ENCODE data around the gene FYTTD1. TPM values are rescaled to one million over a fixed set of nuclear protein-coding genes. Genes with fewer than 3 reads are reported as not detected.

Gene FYTTD1
- polyA plus RNA-seq, 1 donor from 2014 or later = 87.0 TPM

DNA sequence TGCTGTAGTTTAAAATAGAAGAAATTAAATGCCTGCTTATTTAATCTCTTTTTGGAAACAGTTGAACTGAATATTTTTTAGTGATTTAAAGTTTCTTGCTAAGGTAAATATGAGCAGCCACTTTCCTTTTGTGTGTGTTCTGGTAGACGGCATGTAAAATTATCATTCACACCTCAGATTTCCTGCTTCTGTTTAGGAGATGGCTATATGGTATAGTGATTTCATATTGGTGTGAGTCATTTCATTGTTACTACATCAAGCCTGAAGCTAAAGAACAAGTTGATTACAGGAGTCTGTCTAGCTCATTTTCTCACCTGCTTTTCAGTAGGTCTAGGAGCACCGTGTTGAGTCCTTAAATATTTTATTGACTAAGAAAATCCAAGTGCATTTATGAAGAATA lies 43.6 kb downstream of the FYTTD1 start:
- H3K9me2 ChIP-seq (ENCODE audit: insufficient read depth, low read length) = no peaks in the 10 kb centered on the region
- no peak for TF ChIP-seq RAD21 (conservative IDR thresholded peaks at IDR 0.05)
- TF ChIP-seq SMC3 (conservative IDR thresholded peaks at IDR 0.05; ENCODE audit: poor library complexity) = no peak
- TF ChIP-seq EP300 (conservative IDR thresholded peaks at IDR 0.05; ENCODE audit: poor library complexity, severe bottlenecking) = no peak
- TF ChIP-seq EZH2 (IDR thresholded peaks at IDR 0.05; ENCODE audit: borderline replicate concordance, insufficient read depth, low read length, poor library complexity, severe bottlenecking) = no peak
- TF ChIP-seq POLR2AphosphoS5 (IDR thresholded peaks at IDR 0.05) = no peak
- no peak for TF ChIP-seq TAF1 (IDR thresholded peaks at IDR 0.05; ENCODE audit: low read depth)
- no peak for TF ChIP-seq MXI1 (conservative IDR thresholded peaks at IDR 0.05; ENCODE audit: poor library complexity, severe bottlenecking)
- H3K9me3 ChIP-seq (ENCODE audit: low read length) = no peaks in the 10 kb centered on the region
- H3K36me3 ChIP-seq (ENCODE audit: insufficient read depth, low read length) = no peaks in the 10 kb centered on the region
- H3K4me2 ChIP-seq (ENCODE audit: low read length) = no peak overlapping the region
- no peak overlapping the region for H2AFZ ChIP-seq (ENCODE audit: low read depth, low read length)
- H3K27me3 ChIP-seq (ENCODE audit: insufficient read depth, low read depth, low read length) = no peaks in the 10 kb centered on the region
- peaks cover 60% of the 10 kb centered on the region for H3K79me2 ChIP-seq (replicated peaks; ENCODE audit: insufficient read depth, low read length)
- H3K27ac ChIP-seq (ENCODE audit: low read length) = no peak overlapping the region
- H4K20me1 ChIP-seq (ENCODE audit: insufficient read depth) = no peaks in the 10 kb centered on the region
- H3F3A ChIP-seq (ENCODE audit: insufficient read depth, low read length, poor library complexity, severe bottlenecking) = no peaks in the 10 kb centered on the region
- peak overlapping the region; percentile 42 for H3K4me3 ChIP-seq (ENCODE audit: low read length)
- no peak overlapping the region for H3K9ac ChIP-seq (ENCODE audit: low read length)

DNA sequence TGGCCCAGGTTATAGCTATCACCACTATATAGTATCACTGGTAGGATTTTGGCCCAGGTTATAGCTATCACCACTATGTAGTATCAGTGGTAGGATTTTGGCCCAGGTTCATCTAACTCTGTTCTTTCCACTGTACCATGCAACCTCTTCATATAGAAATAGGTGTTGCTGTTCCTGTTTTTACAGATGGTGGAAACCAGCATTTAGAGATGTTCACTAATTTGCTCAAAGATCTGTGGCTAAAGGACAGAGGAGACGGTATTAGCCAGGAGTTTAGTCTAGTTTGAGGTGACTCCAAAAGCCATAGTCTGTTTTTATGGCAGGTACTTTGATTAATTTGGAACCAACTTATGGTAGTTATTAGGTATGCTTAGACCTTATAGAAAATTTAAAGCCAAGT lies 44.4 kb downstream of the FYTTD1 start:
- Histone ChIP-seq H3K9me2 (ENCODE audit: insufficient read depth, low read length) (no peaks in the 10 kb centered on the region), H3K79me2 (replicated peaks; ENCODE audit: insufficient read depth, low read length) (peaks cover 69% of the 10 kb centered on the region), H4K20me1 (ENCODE audit: insufficient read depth) (no peaks in the 10 kb centered on the region), H3K9ac (ENCODE audit: low read length) (no peak overlapping the region), H3K4me3 (ENCODE audit: low read length) (peak overlapping the region; percentile 42), H3K9me3 (ENCODE audit: low read length) (no peaks in the 10 kb centered on the region), H3K36me3 (ENCODE audit: insufficient read depth, low read length) (no peaks in the 10 kb centered on the region), H3F3A (ENCODE audit: insufficient read depth, low read length, poor library complexity, severe bottlenecking) (no peaks in the 10 kb centered on the region), H3K27ac (ENCODE audit: low read length) (no peak overlapping the region), H3K4me2 (ENCODE audit: low read length) (no peak overlapping the region), H2AFZ (ENCODE audit: low read depth, low read length) (no peak overlapping the region), H3K27me3 (ENCODE audit: insufficient read depth, low read depth, low read length) (no peaks in the 10 kb centered on the region)
- no peak for TF ChIP-seq TAF1 (IDR thresholded peaks at IDR 0.05; ENCODE audit: low read depth)
- TF ChIP-seq, protein P1, sequence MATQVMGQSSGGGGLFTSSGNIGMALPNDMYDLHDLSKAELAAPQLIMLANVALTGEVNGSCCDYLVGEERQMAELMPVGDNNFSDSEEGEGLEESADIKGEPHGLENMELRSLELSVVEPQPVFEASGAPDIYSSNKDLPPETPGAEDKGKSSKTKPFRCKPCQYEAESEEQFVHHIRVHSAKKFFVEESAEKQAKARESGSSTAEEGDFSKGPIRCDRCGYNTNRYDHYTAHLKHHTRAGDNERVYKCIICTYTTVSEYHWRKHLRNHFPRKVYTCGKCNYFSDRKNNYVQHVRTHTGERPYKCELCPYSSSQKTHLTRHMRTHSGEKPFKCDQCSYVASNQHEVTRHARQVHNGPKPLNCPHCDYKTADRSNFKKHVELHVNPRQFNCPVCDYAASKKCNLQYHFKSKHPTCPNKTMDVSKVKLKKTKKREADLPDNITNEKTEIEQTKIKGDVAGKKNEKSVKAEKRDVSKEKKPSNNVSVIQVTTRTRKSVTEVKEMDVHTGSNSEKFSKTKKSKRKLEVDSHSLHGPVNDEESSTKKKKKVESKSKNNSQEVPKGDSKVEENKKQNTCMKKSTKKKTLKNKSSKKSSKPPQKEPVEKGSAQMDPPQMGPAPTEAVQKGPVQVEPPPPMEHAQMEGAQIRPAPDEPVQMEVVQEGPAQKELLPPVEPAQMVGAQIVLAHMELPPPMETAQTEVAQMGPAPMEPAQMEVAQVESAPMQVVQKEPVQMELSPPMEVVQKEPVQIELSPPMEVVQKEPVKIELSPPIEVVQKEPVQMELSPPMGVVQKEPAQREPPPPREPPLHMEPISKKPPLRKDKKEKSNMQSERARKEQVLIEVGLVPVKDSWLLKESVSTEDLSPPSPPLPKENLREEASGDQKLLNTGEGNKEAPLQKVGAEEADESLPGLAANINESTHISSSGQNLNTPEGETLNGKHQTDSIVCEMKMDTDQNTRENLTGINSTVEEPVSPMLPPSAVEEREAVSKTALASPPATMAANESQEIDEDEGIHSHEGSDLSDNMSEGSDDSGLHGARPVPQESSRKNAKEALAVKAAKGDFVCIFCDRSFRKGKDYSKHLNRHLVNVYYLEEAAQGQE (IDR thresholded peaks at IDR 0.05; ENCODE audit: borderline replicate concordance) = no peak
- TF ChIP-seq, protein P2, sequence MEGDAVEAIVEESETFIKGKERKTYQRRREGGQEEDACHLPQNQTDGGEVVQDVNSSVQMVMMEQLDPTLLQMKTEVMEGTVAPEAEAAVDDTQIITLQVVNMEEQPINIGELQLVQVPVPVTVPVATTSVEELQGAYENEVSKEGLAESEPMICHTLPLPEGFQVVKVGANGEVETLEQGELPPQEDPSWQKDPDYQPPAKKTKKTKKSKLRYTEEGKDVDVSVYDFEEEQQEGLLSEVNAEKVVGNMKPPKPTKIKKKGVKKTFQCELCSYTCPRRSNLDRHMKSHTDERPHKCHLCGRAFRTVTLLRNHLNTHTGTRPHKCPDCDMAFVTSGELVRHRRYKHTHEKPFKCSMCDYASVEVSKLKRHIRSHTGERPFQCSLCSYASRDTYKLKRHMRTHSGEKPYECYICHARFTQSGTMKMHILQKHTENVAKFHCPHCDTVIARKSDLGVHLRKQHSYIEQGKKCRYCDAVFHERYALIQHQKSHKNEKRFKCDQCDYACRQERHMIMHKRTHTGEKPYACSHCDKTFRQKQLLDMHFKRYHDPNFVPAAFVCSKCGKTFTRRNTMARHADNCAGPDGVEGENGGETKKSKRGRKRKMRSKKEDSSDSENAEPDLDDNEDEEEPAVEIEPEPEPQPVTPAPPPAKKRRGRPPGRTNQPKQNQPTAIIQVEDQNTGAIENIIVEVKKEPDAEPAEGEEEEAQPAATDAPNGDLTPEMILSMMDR (IDR thresholded peaks at IDR 0.05; ENCODE audit: poor library complexity, severe bottlenecking) = no peak
- no peak for TF ChIP-seq RAD21 (conservative IDR thresholded peaks at IDR 0.05)
- no peak for TF ChIP-seq POLR2AphosphoS5 (IDR thresholded peaks at IDR 0.05)
- TF ChIP-seq MXI1 (conservative IDR thresholded peaks at IDR 0.05; ENCODE audit: poor library complexity, severe bottlenecking) = no peak
- no peak for TF ChIP-seq SMC3 (conservative IDR thresholded peaks at IDR 0.05; ENCODE audit: poor library complexity)
- TF ChIP-seq EP300 (conservative IDR thresholded peaks at IDR 0.05; ENCODE audit: poor library complexity, severe bottlenecking) = no peak
- TF ChIP-seq EZH2 (IDR thresholded peaks at IDR 0.05; ENCODE audit: borderline replicate concordance, insufficient read depth, low read length, poor library complexity, severe bottlenecking) = no peak

Measured in neural cell (in vitro differentiated cells).